Ectodermal cell (in vitro differentiated cells): ENCODE measurements around the gene RGMA.

Experiments used
- H3K27ac ChIP-seq: 2 replicates; pipeline ENCODE4 v1.7.0; 2013; ENCODE audit warnings: mild to moderate bottlenecking, low read depth, low read length; ENCODE audit not compliant: insufficient read depth, poor library complexity, severe bottlenecking
- H3K27me3 ChIP-seq: 2 replicates; pipeline ENCODE4 v1.7.0; 2013; ENCODE audit warnings: mild to moderate bottlenecking, low read length; ENCODE audit not compliant: insufficient read depth, control insufficient read depth, poor library complexity, severe bottlenecking
- H3K36me3 ChIP-seq: one replicate; pipeline ENCODE4 v1.7.0; 2013; ENCODE audit warnings: low read length; ENCODE audit not compliant: control insufficient read depth, insufficient read depth
- H3K4me1 ChIP-seq: one replicate; pipeline ENCODE4 v1.7.0; 2013; ENCODE audit warnings: low read length; ENCODE audit not compliant: control insufficient read depth, insufficient read depth
- H3K4me3 ChIP-seq: 2 replicates; pipeline ENCODE4 v1.7.0; 2013; ENCODE audit warnings: low read depth, low read length, control low read depth; ENCODE audit not compliant: insufficient read depth
- H3K9me3 ChIP-seq: 2 replicates; pipeline ENCODE4 v1.7.0; 2013; ENCODE audit warnings: mild to moderate bottlenecking, low read length, moderate library complexity; ENCODE audit not compliant: control insufficient read depth
- WGBS, 2 experiments: methylation state at CpG; one replicate each; pipeline ENCODE4 v1.1.7; 2013; ENCODE audit warnings: missing lambda C conversion rate in 2 of 2; 5-methylcytosine and 5-hydroxymethylcytosine counted together

RGMA gene

GRCh38 chr15:93080451-93080850, 8.6 kb downstream of the RGMA start:
- H3K27me3 ChIP-seq = no peaks in the 10 kb centered on the region
- 44 to 46% methylated on average over 6 of the region's 6 CpGs for WGBS, 2 experiments
- H3K4me3 ChIP-seq = no peak overlapping the region
- H3K4me1 ChIP-seq = peaks cover 71% of the 10 kb centered on the region
- no peaks in the 10 kb centered on the region for H3K9me3 ChIP-seq
- peaks cover 8% of the 10 kb centered on the region for H3K36me3 ChIP-seq
- H3K27ac ChIP-seq = no peak overlapping the region

DNA sequence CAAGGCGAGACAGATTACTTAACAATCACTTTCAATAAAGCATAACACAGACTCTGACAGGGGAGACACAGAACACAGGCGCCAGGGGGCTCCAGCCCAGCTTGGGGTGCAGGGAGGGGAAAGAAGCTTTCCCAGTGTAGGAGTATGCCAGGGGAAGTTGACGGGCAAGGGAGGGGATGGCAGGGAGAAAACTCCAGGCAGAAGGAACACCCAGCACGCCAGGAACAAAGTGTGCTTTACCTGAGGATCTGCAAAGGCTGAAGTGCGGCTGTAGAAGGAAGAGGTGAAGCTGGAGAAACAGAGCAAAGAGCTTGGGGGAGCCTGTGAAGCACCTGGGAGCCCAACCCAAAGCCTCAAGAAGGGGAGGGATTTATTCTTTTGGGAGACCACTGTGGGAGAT, 12.1 kb downstream of the RGMA start:
- H3K36me3 ChIP-seq = no peaks in the 10 kb centered on the region
- H3K4me3 ChIP-seq = no peak overlapping the region
- H3K27me3 ChIP-seq = no peaks in the 10 kb centered on the region
- 88 to 91% methylated on average over 5 of the region's 5 CpGs for WGBS, 2 experiments
- H3K27ac ChIP-seq = no peak overlapping the region
- H3K4me1 ChIP-seq = peaks cover 68% of the 10 kb centered on the region
- no peaks in the 10 kb centered on the region for H3K9me3 ChIP-seq

GRCh38 chr15:93076217-93076616, 12.8 kb downstream of the RGMA start:
- Histone ChIP-seq H3K27me3 (no peaks in the 10 kb centered on the region), H3K36me3 (no peaks in the 10 kb centered on the region), H3K4me1 (peaks cover 63% of the 10 kb centered on the region), H3K4me3 (no peak overlapping the region), H3K27ac (no peak overlapping the region), H3K9me3 (no peaks in the 10 kb centered on the region)
- 73 to 93% methylated on average over 1 of the region's 1 CpG for WGBS, 2 experiments

GRCh38 chr15:93074599-93074998, 14.4 kb downstream of the RGMA start:
- no peak overlapping the region for H3K4me3 ChIP-seq
- peak overlapping the region; percentile 56 for H3K27ac ChIP-seq
- H3K27me3 ChIP-seq = no peaks in the 10 kb centered on the region
- 86 to 87% methylated on average over 13 of the region's 13 CpGs for WGBS, 2 experiments
- H3K36me3 ChIP-seq = peaks cover 7% of the 10 kb centered on the region
- peaks cover 60% of the 10 kb centered on the region for H3K4me1 ChIP-seq
- H3K9me3 ChIP-seq = no peaks in the 10 kb centered on the region

GRCh38 chr15:93073465-93073952, 15.5 kb downstream of the RGMA start:
- Histone ChIP-seq H3K36me3 (peaks cover 7% of the 10 kb centered on the region), H3K9me3 (no peaks in the 10 kb centered on the region), H3K4me3 (peak overlapping the region; percentile 64), H3K27me3 (no peaks in the 10 kb centered on the region), H3K4me1 (peaks cover 60% of the 10 kb centered on the region), H3K27ac (peak overlapping the region; percentile 70)
- 35 to 36% methylated on average over 30 of the region's 30 CpGs for WGBS, 2 experiments

DNA sequence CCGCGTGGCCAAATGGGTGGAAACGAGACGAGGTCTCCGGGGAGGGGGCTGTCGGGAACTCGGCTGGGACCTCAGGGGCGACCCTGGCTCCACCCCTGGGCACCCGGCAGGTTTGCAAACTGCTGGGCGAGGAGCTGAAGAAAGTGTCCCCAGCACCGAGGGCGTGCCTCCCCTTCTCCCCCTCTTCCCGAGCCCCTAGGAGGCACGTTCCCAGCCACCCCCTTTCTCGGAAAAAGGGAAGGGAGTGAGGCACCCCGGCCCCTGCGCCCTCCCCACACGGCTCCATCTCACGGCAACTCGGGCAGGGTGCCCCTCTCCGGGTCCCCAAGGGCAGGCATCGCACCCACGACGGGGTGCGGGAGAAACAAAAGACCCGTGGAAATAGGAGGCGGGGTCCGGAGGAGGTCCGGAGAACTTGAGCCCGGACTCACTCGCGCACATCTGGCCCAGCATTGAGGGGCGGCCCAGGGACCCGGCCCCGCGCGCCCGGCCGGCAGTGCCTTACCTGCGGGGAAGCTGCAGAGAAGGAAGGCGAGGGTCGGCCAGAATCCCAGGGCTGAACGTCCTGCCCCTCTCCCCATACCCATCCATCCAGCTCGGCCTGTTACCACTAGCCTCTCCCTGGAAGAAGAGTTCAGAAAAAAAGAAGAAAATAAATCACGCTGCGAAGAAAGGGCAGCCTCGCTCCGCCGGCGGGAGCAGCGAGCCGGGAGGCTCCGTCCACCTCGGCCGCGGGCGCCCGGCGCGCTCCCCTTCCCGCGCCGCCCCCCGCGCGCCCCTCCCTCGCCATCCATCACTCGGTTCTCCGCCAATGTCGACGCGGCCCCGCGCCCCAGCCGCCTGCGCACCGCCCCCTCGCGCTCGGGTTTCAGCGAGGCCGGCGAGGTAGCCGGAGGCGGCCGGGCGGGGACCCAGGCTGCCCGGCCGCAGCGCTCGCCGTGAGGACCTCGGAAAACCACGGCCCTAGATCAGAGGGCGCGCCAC, 16.3 kb downstream of the RGMA start:
- peaks cover 9% of the 10 kb centered on the region for H3K36me3 ChIP-seq
- H3K27ac ChIP-seq = peak overlapping the region; percentile 70
- 0% methylated on average over 96 of the region's 96 CpGs for WGBS, 2 experiments
- peak overlapping the region; percentile 64 for H3K4me3 ChIP-seq
- H3K4me1 ChIP-seq = peaks cover 60% of the 10 kb centered on the region
- H3K27me3 ChIP-seq = no peaks in the 10 kb centered on the region
- H3K9me3 ChIP-seq = no peaks in the 10 kb centered on the region

- peak overlapping the region; percentile 57 for H3K27ac ChIP-seq
These were observed 17.0 kb downstream of the RGMA start for GRCh38 chr15:93072011-93072410.

DNA sequence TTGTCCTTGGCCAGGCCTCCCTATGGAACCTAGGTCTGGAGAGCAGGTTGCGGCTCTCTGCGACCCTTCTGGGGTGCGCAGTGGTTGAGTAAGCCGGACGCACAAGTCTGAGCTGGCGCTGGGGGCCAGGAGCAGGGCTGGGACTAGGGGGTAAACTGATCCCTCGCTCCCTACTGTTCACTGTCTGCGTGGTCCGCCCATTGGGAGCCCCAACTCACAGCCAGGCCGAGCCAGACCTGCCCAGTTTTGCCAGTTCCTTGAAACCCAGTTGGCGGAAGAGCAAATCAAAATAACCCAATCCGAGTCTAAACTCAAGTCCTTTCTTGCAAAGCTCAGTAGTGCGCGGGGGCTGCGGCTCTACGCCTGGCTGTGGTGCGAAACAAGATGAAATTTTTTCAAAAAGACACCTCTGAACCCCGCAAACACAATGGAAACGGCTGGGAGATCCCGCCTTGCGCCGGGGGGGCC, 17.5 kb downstream of the RGMA start:
- Histone ChIP-seq H3K36me3 (peaks cover 14% of the 10 kb centered on the region), H3K9me3 (no peaks in the 10 kb centered on the region), H3K27me3 (no peaks in the 10 kb centered on the region), H3K27ac (peak overlapping the region; percentile 57), H3K4me3 (peak overlapping the region; percentile 64), H3K4me1 (peaks cover 62% of the 10 kb centered on the region)
- WGBS, 2 experiments = 1% methylated on average over 22 of the region's 22 CpGs

More at GRCh38 chr15:93072011-93072410, 17.0 kb downstream of the RGMA start:
- peaks cover 62% of the 10 kb centered on the region for H3K4me1 ChIP-seq
- WGBS, 2 experiments = 0% methylated on average over 10 of the region's 10 CpGs
- H3K4me3 ChIP-seq = peak overlapping the region; percentile 64
- H3K36me3 ChIP-seq = peaks cover 10% of the 10 kb centered on the region
- no peaks in the 10 kb centered on the region for H3K9me3 ChIP-seq
- no peaks in the 10 kb centered on the region for H3K27me3 ChIP-seq

GRCh38 chr15:93070551-93071296, 18.3 kb downstream of the RGMA start:
- Histone ChIP-seq H3K27me3 (no peaks in the 10 kb centered on the region), H3K4me1 (peaks cover 66% of the 10 kb centered on the region), H3K4me3 (peak overlapping the region; percentile 64), H3K36me3 (peaks cover 21% of the 10 kb centered on the region), H3K27ac (no peak overlapping the region), H3K9me3 (no peaks in the 10 kb centered on the region)
- WGBS, 2 experiments = 41 to 46% methylated on average over 8 to 9 of the region's 10 CpGs

DNA sequence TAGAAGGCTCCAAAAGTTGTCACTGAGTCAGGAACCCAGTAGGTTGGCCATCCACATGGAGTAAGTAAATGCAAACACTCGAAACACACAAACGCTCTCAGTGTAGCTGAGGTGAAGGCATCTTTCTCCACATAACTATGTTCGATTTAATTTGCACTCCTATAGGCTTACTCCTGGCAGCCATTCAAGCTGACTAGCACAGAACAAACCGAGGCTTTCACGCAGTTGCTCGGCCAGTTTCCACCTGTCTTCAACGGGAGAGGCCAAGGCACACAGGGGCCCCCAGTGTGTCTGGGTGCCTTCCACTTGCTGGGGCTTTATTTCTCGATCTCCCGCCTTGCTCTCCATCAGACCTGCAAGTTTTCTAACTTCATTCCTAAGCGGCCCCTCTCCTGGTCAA, 18.9 kb downstream of the RGMA start:
- Histone ChIP-seq H3K9me3 (no peaks in the 10 kb centered on the region), H3K36me3 (peaks cover 23% of the 10 kb centered on the region), H3K27ac (no peak overlapping the region), H3K4me3 (peak overlapping the region; percentile 64), H3K4me1 (peaks cover 70% of the 10 kb centered on the region), H3K27me3 (no peaks in the 10 kb centered on the region)
- 48 to 51% methylated on average over 10 of the region's 10 CpGs for WGBS, 2 experiments
